Ovary (tissue), 3 donors: ENCODE data around the gene AZI2.

Experiments
- POLR2A ChIP-seq: fragments of 450-650 bp; IDR thresholded peaks from one replicate; pipeline ENCODE4 v1.6.1; 2017; ENCODE audit warnings: antibody characterized with exemption, mild to moderate bottlenecking, moderate library complexity
- TF ChIP-seq, protein P1 (sequence below), 3 donors: fragments of 450-650 bp in 2 of 3; fragments of 200-600 bp in 1 of 3; IDR thresholded peaks; one replicate each; pipeline versions ENCODE4 v1.5.1 to v1.8.0; 2016 to 2022; ENCODE audit warnings: antibody characterized with exemption in 3 of 3, mild to moderate bottlenecking in 1 of 3
- donor health status: DM: no; HTN: no; CAD: no.

DNA sequence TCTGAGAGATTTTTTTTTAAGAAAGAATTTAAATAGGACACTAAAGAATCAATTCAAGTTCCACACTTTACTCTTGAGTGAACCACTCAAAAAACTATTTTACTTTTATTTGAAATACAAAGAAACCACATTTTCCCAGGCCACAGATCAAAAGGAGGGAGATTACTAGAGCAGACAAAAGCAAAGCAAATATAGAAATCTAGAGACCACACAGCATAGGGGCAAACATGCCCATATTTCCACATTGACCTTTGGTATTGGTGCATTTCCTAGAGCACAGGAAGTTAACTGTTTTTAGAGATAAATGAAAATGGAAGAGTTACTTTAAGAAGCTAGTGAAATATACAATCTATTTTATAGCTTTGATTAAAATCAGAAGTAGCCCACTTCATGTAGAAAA is 27.6 kb downstream of the AZI2 start:
- TF ChIP-seq, protein P1, sequence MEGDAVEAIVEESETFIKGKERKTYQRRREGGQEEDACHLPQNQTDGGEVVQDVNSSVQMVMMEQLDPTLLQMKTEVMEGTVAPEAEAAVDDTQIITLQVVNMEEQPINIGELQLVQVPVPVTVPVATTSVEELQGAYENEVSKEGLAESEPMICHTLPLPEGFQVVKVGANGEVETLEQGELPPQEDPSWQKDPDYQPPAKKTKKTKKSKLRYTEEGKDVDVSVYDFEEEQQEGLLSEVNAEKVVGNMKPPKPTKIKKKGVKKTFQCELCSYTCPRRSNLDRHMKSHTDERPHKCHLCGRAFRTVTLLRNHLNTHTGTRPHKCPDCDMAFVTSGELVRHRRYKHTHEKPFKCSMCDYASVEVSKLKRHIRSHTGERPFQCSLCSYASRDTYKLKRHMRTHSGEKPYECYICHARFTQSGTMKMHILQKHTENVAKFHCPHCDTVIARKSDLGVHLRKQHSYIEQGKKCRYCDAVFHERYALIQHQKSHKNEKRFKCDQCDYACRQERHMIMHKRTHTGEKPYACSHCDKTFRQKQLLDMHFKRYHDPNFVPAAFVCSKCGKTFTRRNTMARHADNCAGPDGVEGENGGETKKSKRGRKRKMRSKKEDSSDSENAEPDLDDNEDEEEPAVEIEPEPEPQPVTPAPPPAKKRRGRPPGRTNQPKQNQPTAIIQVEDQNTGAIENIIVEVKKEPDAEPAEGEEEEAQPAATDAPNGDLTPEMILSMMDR (IDR thresholded peaks at IDR 0.05), result no peak
- TF ChIP-seq POLR2A, result no peak
